ENCODE results near the gene CHCHD6. TPM values are rescaled to one million over a fixed set of nuclear protein-coding genes. Genes with fewer than 3 reads are reported as not detected.
A peak's percentile ranks its signal among the peaks of the same experiment; 100 is the strongest.

CHCHD6 gene
- total RNA-seq, 6 experiments from 2014 or later: 1.7 to 5.3 (median 4.2) TPM

DNA sequence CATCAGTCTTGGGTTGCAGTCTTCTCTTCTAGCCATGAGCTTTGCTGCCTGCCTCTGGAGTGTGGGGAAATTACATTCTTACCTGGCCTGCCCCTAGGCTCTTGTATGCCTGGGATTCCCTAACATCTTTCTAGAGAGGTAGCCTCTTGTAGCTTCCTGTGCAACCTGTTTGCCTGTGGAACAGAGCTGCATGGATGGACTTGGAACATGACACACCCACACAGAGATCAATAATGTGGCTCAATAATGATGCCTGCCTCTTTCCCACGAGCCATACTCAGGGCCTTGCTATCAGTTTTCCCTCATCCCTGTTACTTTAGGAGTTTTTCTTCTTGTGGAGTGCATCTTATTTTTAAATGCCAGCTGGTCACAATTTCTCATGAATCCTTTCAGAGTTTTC is 11.4 kb downstream of the CHCHD6 start:
- H3K4me3 ChIP-seq: no peak overlapping the region
- no peaks in the 10 kb centered on the region for H3K4me1 ChIP-seq
- TF ChIP-seq POLR2A (IDR thresholded peaks at IDR 0.05): no peak
- TF ChIP-seq, protein P1, sequence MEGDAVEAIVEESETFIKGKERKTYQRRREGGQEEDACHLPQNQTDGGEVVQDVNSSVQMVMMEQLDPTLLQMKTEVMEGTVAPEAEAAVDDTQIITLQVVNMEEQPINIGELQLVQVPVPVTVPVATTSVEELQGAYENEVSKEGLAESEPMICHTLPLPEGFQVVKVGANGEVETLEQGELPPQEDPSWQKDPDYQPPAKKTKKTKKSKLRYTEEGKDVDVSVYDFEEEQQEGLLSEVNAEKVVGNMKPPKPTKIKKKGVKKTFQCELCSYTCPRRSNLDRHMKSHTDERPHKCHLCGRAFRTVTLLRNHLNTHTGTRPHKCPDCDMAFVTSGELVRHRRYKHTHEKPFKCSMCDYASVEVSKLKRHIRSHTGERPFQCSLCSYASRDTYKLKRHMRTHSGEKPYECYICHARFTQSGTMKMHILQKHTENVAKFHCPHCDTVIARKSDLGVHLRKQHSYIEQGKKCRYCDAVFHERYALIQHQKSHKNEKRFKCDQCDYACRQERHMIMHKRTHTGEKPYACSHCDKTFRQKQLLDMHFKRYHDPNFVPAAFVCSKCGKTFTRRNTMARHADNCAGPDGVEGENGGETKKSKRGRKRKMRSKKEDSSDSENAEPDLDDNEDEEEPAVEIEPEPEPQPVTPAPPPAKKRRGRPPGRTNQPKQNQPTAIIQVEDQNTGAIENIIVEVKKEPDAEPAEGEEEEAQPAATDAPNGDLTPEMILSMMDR (IDR thresholded peaks at IDR 0.05): no peak
- intact Hi-C loops (cut with DNase I): no loop called here
- H3K27ac ChIP-seq: no peak overlapping the region
- ATAC-seq: peak; percentile 72 to 98 (median 82)
- no peak for DNase-seq
- WGBS (ENCODE audit: insufficient coverage, low coverage, low lambda C conversion rate, missing lambda C conversion rate): 22% methylated on average over 1 of the region's 1 CpG
- H3K9me3 ChIP-seq: no peaks in the 10 kb centered on the region
- no peaks in the 10 kb centered on the region for H3K27me3 ChIP-seq
- no peaks in the 10 kb centered on the region for H3K36me3 ChIP-seq

GRCh38 chr3:126716057-126716456 is 12.0 kb downstream of the CHCHD6 start:
- DNase-seq (no peak), ATAC-seq (no peak)
- Histone ChIP-seq H3K4me1 (no peaks in the 10 kb centered on the region), H3K27me3 (no peaks in the 10 kb centered on the region), H3K27ac (no peak overlapping the region), H3K36me3 (no peaks in the 10 kb centered on the region), H3K9me3 (no peaks in the 10 kb centered on the region), H3K4me3 (no peak overlapping the region)
- intact Hi-C loops (cut with DNase I): no loop called here
- WGBS (ENCODE audit: insufficient coverage, low coverage, low lambda C conversion rate, missing lambda C conversion rate): 86% methylated on average over 7 of the region's 7 CpGs
- TF ChIP-seq POLR2A (IDR thresholded peaks at IDR 0.05): no peak
- TF ChIP-seq, protein P1 (IDR thresholded peaks at IDR 0.05): no peak

DNA sequence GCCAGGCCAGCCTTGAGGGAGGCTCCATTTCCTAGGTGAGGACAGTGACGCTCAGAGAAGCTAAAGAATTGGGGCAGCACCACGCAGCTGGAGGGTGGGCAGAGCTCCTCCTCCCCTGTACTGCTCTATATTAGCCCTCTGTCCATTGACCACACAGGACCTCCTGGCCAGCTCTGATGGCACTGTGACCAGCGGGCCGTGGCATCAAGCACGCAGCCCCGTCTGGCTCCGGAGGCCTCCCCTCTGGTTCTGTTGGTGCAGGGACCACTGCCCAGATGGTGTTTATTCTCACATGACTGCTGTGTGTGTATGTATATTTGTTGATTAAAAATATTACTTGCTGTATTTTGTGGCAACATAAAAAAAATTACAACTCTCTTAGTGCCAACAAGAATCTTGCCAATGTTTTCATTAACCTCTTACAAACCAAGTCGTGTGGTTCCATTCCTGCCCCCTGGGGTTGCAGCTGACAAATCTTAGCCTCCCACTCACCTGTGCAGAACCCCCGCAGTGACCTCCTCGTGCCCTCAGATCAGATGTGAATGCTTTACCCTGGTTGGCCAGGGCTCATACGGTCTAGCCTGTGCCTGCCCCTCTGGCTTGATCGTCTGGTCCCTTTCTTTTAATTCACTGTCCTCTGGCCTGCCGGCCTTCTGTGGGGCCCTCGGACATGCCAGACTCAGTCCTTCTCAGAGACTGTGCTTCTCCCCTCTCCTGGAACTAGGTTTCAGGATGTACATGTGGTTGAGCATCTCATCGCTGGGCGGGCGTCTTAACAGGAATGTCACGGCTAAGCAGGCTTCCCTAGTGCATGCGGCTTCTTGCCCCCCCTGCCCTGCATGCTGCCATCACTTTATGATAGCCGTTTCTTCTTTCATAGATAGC is 14.8 kb downstream of the CHCHD6 start:
- DNase-seq: no peak
- WGBS (ENCODE audit: insufficient coverage, low coverage, low lambda C conversion rate, missing lambda C conversion rate): 81% methylated on average over 9 of the region's 20 CpGs
- Histone ChIP-seq H3K27me3 (no peaks in the 10 kb centered on the region), H3K36me3 (no peaks in the 10 kb centered on the region), H3K27ac (no peak overlapping the region), H3K9me3 (no peaks in the 10 kb centered on the region), H3K4me1 (no peaks in the 10 kb centered on the region), H3K4me3 (no peak overlapping the region)
- intact Hi-C loops (cut with DNase I): no loop called here
- TF ChIP-seq POLR2A (IDR thresholded peaks at IDR 0.05): no peak
- TF ChIP-seq, protein P1 (IDR thresholded peaks at IDR 0.05): no peak
- no peak for ATAC-seq

GRCh38 chr3:126720596-126720995 is 16.6 kb downstream of the CHCHD6 start:
- ATAC-seq: no peak

More at GRCh38 chr3:126720596-126720995, 16.6 kb downstream of the CHCHD6 start:
- TF ChIP-seq, protein P1 (IDR thresholded peaks at IDR 0.05): no peak
- H3K4me1 ChIP-seq: no peaks in the 10 kb centered on the region
- no peak overlapping the region for H3K27ac ChIP-seq
- no peak overlapping the region for H3K4me3 ChIP-seq
- no peaks in the 10 kb centered on the region for H3K9me3 ChIP-seq
- no peaks in the 10 kb centered on the region for H3K27me3 ChIP-seq
- no peaks in the 10 kb centered on the region for H3K36me3 ChIP-seq
- WGBS (ENCODE audit: insufficient coverage, low coverage, low lambda C conversion rate, missing lambda C conversion rate): 84% methylated on average over 3 of the region's 5 CpGs
- intact Hi-C loops (cut with DNase I): no loop called here
- no peak for DNase-seq

Data from right lobe of liver (tissue), 6 donors.